OCI-LY1 (cell line): ENCODE measurements around the gene TRIP10.

ENCODE experiments used
- CTCF ChIP-seq: fragments of 200-600 bp; sonication (generic), shearing (Covaris generic); IDR thresholded peaks from 2 replicates; pipeline ENCODE4 v1.5.1; 2017; ENCODE audit warnings: mild to moderate bottlenecking, antibody characterized with exemption, low read length, moderate library complexity, mixed read lengths
- EZH2 ChIP-seq: fragments of 200-600 bp; sonication (generic), shearing (Covaris generic); IDR thresholded peaks from 2 replicates; pipeline ENCODE4 v1.8.0; 2017; ENCODE audit warnings: borderline replicate concordance, mixed run types, mild to moderate bottlenecking, antibody characterized with exemption, low read length, moderate library complexity, mixed read lengths

- no peak for TF ChIP-seq EZH2
- no peak for TF ChIP-seq CTCF
These were observed 38.9 kb downstream of the TRIP10 start for GRCh38 chr19:6778386-6778785.
